HEK293T (cell line): Measurements from ENCODE around the gene ADSL.

Source experiments
- CTBP1 ChIP-seq: fragments of 450-650 bp; IDR thresholded peaks from 2 replicates; pipeline ENCODE4 v1.6.1; 2016; ENCODE audit warnings: borderline replicate concordance
- FOXK2 ChIP-seq: fragments of 450-650 bp; IDR thresholded peaks from 2 replicates; pipeline ENCODE4 v1.6.1; 2016; ENCODE audit warnings: mild to moderate bottlenecking
- FOXM1 ChIP-seq: fragments of 450-650 bp; IDR thresholded peaks from 2 replicates; pipeline ENCODE4 v1.6.1; 2017; ENCODE audit warnings: mild to moderate bottlenecking, borderline replicate concordance

DNA sequence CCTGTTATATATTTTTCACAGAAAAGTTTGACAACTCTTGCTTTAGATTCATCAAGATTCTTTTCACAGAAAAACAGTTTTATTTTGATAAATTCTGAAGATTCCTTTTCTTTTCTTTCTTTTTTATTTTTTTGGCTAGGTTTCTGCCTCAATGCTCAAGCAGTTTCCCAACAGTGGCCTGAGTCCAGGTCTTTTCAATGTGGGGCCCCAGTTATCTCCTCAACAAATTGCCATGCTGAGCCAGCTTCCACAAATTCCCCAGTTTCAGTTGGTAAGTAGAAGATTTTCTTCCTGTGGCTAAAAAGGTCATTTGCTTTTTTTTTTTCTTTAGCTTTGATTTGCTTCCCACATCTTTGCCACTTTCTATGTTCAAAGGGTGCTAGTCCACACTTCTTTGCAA lies 46.0 kb upstream of the ADSL start:
- TF ChIP-seq FOXK2 (no peak), CTBP1 (no peak), FOXM1 (no peak)
